GM12878 (cell line): ENCODE results near the gene ERP44. TPM values are rescaled to one million over a fixed set of nuclear protein-coding genes. Genes with fewer than 3 reads are reported as not detected.

ENCODE experiments used
- ATAC-seq: fragments of 200-7000 bp; cut with Tn5 transposase; 3 replicates; pipeline ENCODE4 v1.9.1; 2020; ENCODE audit warnings: mild to moderate bottlenecking, moderate library complexity
- BruUV-seq: library from RNA; stranded (reverse); fragments of 400-500 nt; replicated peaks from 2 replicates; lab custom pipeline; 2021; lab: Mats Ljungman, UMichigan
- CTCF ChIA-PET: fragments of 300-600 bp; sonication (Branson Sonifier 250); formaldehyde crosslinking; extraction: SDS; loops from one replicate; lab custom pipeline; 2021; ENCODE audit warnings: inconsistent platforms; lab: Yijun Ruan, JAX
- POLR2A ChIA-PET: fragments of 350-600 bp; formaldehyde crosslinking; extraction: SDS; loops from one replicate; lab custom pipeline; 2021; ENCODE audit warnings: inconsistent platforms; lab: Charles Lee
- RAD21 ChIA-PET: fragments of 300-600 bp; sonication (Branson Sonifier 250); formaldehyde crosslinking; loops from one replicate; lab custom pipeline; 2023; ENCODE audit warnings: antibody characterized with exemption; ENCODE audit not compliant: unreplicated experiment; lab: Charles Lee
- SMC1A ChIA-PET: fragments of 300-600 bp; sonication (Branson Sonifier 250); formaldehyde crosslinking; loops from one replicate; lab custom pipeline; 2023; ENCODE audit not compliant: unreplicated experiment, uncharacterized antibody; lab: Charles Lee
- DNase-seq: peaks from one replicate; pipeline ENCODE4 v3.0.0-alpha.2; 2011; ENCODE audit warnings: low read depth, low spot score
- FAIRE-seq: peaks from 3 replicates; lab custom pipeline; 2011; peaks lifted over from hg19 to GRCh38; lab: Jason Lieb, UNC
- H2AFZ ChIP-seq: 2 replicates; pipeline ENCODE4 v1.6.0; 2011; ENCODE audit warnings: low read depth, low read length, control low read depth; ENCODE audit not compliant: control insufficient read depth
- H3K27ac ChIP-seq: 2 replicates; pipeline ENCODE4 v1.5.1; 2011; ENCODE audit warnings: control low read depth; ENCODE audit not compliant: control insufficient read depth, insufficient read depth
- H3K27me3 ChIP-seq, 2 experiments: replicated peaks in 1 of 2; 2 replicates each; pipeline versions ENCODE4 v1.6.0 to v1.6.1; 2011; ENCODE audit warnings: low read length in 1 of 2; ENCODE audit not compliant: control insufficient read depth in 2 of 2, insufficient read depth in 2 of 2
- H3K36me3 ChIP-seq, 2 experiments: 2 replicates each; pipeline ENCODE4 v1.5.1; 2011; ENCODE audit warnings: low read length in 1 of 2; ENCODE audit not compliant: control insufficient read depth in 2 of 2, insufficient read depth in 2 of 2
- H3K4me1 ChIP-seq: 2 replicates; pipeline ENCODE4 v1.6.1; 2011; ENCODE audit warnings: mild to moderate bottlenecking, low read length, moderate library complexity, mixed read lengths; ENCODE audit not compliant: control insufficient read depth, insufficient read depth
- H3K4me2 ChIP-seq: 2 replicates; pipeline ENCODE4 v1.6.0; 2011; ENCODE audit warnings: control low read depth; ENCODE audit not compliant: control insufficient read depth, insufficient read depth
- H3K4me3 ChIP-seq: fragments of 200-600 bp; sonication (generic); 2 replicates; pipeline ENCODE4 v1.5.1; 2016
- H3K79me2 ChIP-seq: 2 replicates; pipeline ENCODE4 v1.6.0; 2011; ENCODE audit warnings: low read length; ENCODE audit not compliant: control insufficient read depth, insufficient read depth
- H3K9ac ChIP-seq: 2 replicates; pipeline ENCODE4 v1.8.0; 2011; ENCODE audit warnings: low read length, control low read depth, mixed read lengths; ENCODE audit not compliant: control insufficient read depth, insufficient read depth
- H3K9me3 ChIP-seq: replicated peaks from 3 replicates; pipeline ENCODE4 v1.5.1; 2011; ENCODE audit warnings: mild to moderate bottlenecking, low read length; ENCODE audit not compliant: control insufficient read depth, insufficient read depth
- H4K20me1 ChIP-seq: 2 replicates; pipeline ENCODE4 v1.6.0; 2011; ENCODE audit not compliant: control insufficient read depth, insufficient read depth
- CEBPZ ChIP-seq: fragments of 150-350 bp; IDR thresholded peaks from 2 replicates; pipeline ENCODE4 v1.6.1; 2016; ENCODE audit warnings: low read depth, low read length
- CTCF ChIP-seq, 3 experiments: IDR thresholded peaks in 2 of 3; conservative IDR thresholded peaks in 1 of 3; 2 replicates each; pipeline ENCODE4 v1.5.1; 2011; ENCODE audit warnings: low read depth in 3 of 3, low read length in 3 of 3, mild to moderate bottlenecking in 3 of 3, control low read depth in 2 of 3, moderate library complexity in 2 of 3, inconsistent platforms in 1 of 3, mixed read lengths in 1 of 3; ENCODE audit not compliant: control insufficient read depth in 2 of 3, insufficient read depth in 1 of 3; ENCODE audit errors: extremely low read depth in 1 of 3
- E2F8 ChIP-seq: fragments of 450-650 bp; IDR thresholded peaks from 2 replicates; pipeline ENCODE4 v1.6.1; 2018; ENCODE audit warnings: mild to moderate bottlenecking, low read depth, moderate library complexity; ENCODE audit not compliant: partially characterized antibody
- IRF4 ChIP-seq: IDR thresholded peaks from 2 replicates; pipeline ENCODE4 v1.6.1; 2011; ENCODE audit warnings: low read depth, low read length
- MAX ChIP-seq: IDR thresholded peaks from 2 replicates; pipeline ENCODE4 v1.6.1; 2012; ENCODE audit warnings: low read depth, low read length, improper control_type of control experiment
- TCF3 ChIP-seq: IDR thresholded peaks from 2 replicates; pipeline ENCODE4 v1.6.1; 2012; ENCODE audit warnings: low read depth, mild to moderate bottlenecking, low read length, borderline replicate concordance; ENCODE audit not compliant: insufficient read depth
- USF1 ChIP-seq: IDR thresholded peaks from 2 replicates; pipeline ENCODE4 v1.6.1; 2011; ENCODE audit warnings: borderline replicate concordance, low read depth, mild to moderate bottlenecking, moderate library complexity, mixed read lengths, low read length; ENCODE audit not compliant: insufficient read depth; ENCODE audit errors: extremely low read length
- ZBTB40 ChIP-seq: fragments of 450-650 bp; IDR thresholded peaks from 2 replicates; pipeline ENCODE4 v1.6.1; 2016; ENCODE audit warnings: mild to moderate bottlenecking, moderate library complexity, borderline replicate concordance
- ZSCAN29 ChIP-seq: fragments of 450-650 bp; IDR thresholded peaks from 2 replicates; pipeline ENCODE4 v1.6.1; 2017; ENCODE audit warnings: mild to moderate bottlenecking, moderate library complexity
- in situ Hi-C: fragments of 300-500 bp; cut with MboI; formaldehyde crosslinking; loops from 9 replicates; pipeline ENCODE4 v1.14.3; 2018; ENCODE audit warnings: mixed read lengths
- intact Hi-C: fragments of 100-400 bp; cut with micrococcal nuclease; formaldehyde crosslinking; loops from one replicate; pipeline ENCODE4 v1.14.2; 2022; ENCODE audit not compliant: unreplicated experiment
- polyA plus RNA-seq, 11 experiments: library from polyadenylated mRNA; depleted of rRNA in 4 of 11; unstranded in 6 of 11; stranded (reverse) in 5 of 11; fragments of >200 nt; fragmentation: Nextera tagmentation in 4 of 11; fragmentation: Illumina TruSeq in 1 of 11; extraction: Ambion mirVana in 4 of 11; extraction: Trizol in 1 of 11; gene quantifications; 1 replicate in 1 of 11; 2 replicates in 10 of 11; pipeline versions ENCODE4 v1.2.1 to v1.2.3, GENCODE V29; 2011 to 2016; ENCODE audit warnings: inconsistent platforms in 2 of 11, missing spikeins in 2 of 11, low read depth in 1 of 11
- total RNA-seq, 4 experiments: library from RNA; depleted of rRNA in 3 of 4; stranded (reverse); fragments of >200 nt in 3 of 4; fragmentation: Illumina TruSeq in 1 of 4; extraction: Trizol in 1 of 4; gene quantifications; 2 replicates each; pipeline versions ENCODE4 v1.2.1 to v1.2.3, GENCODE V29; 2013 to 2021

Gene ERP44
- total and polyA plus RNA-seq, 10 of the 15 experiments (the other 5 are each of a cell fraction or from before 2014, with no cell fraction given), result 11.5 to 52.4 (median 20.2) TPM

GRCh38 chr9:99971410-99971809, 127.4 kb downstream of the ERP44 start:
- H2AFZ ChIP-seq, result no peak overlapping the region
- no peak overlapping the region for H3K9ac ChIP-seq
- ChIA-PET POLR2A (no interaction called here), RAD21 (interaction anchor here (0.6 kb wide), 1 partner anchor 251 kb away, joined by 3 read pairs; no protein-coding TSS in a partner anchor), SMC1A (no interaction called here), CTCF (interaction anchor here (0.8 kb wide), 1 partner anchor 39 kb away, joined by 3 read pairs; no protein-coding TSS in a partner anchor)
- H3K27ac ChIP-seq, result no peak overlapping the region
- BruUV-seq, result no TSS peak
- H3K4me3 ChIP-seq, result no peak overlapping the region
- H4K20me1 ChIP-seq, result no peaks in the 10 kb centered on the region
- H3K79me2 ChIP-seq, result no peaks in the 10 kb centered on the region
- FAIRE-seq, result no peak
- H3K4me1 ChIP-seq, result no peaks in the 10 kb centered on the region
- no peak for DNase-seq
- H3K4me2 ChIP-seq, result no peak overlapping the region
- in situ Hi-C loops, result no loop called here
- no peaks in the 10 kb centered on the region for H3K27me3 ChIP-seq
- intact Hi-C loops, result no loop called here
- H3K36me3 ChIP-seq, result peaks cover 0 to 7% of the 10 kb centered on the region in 2 experiments; a peak in 1 of 4 replicates
- H3K9me3 ChIP-seq, result no peaks in the 10 kb centered on the region
- no peak for ATAC-seq
- TF ChIP-seq CEBPZ, result no peak
- TF ChIP-seq IRF4, result no peak
- no peak for TF ChIP-seq ZSCAN29
- TF ChIP-seq TCF3, result no peak
- TF ChIP-seq ZBTB40, result no peak
- TF ChIP-seq CTCF (IDR thresholded peaks at IDR 0.05 in 2 of 3, conservative IDR thresholded peaks at IDR 0.05 in 1 of 3; ENCODE audit: control insufficient read depth in 2 of 3, extremely low read depth in 1 of 3, insufficient read depth in 1 of 3, low read depth in 3 of 3, low read length in 3 of 3), result no peak
- no peak for TF ChIP-seq MAX
- no peak for TF ChIP-seq USF1
- TF ChIP-seq E2F8, result no peak
